Spleen (tissue), 7 donors: ENCODE data around the gene IKZF3.

Experiments
- CTCF ChIP-seq, 11 experiments: fragments of 200-600 bp in 7 of 11; fragments of 450-650 bp in 4 of 11; sonication (generic) in 4 of 11; IDR thresholded peaks in 8 of 11; conservative IDR thresholded peaks in 3 of 11; 1 replicate in 7 of 11; 2 replicates in 4 of 11; pipeline versions ENCODE4 v1.4.0 to v1.8.0; 2016 to 2021; ENCODE audit warnings: antibody characterized with exemption in 11 of 11, inconsistent platforms in 4 of 11, mild to moderate bottlenecking in 1 of 11
- POLR2A ChIP-seq, 3 donors: fragments of 450-650 bp; IDR thresholded peaks; one replicate each; pipeline ENCODE4 v1.5.1; 2017; ENCODE audit warnings: antibody characterized with exemption in 3 of 3, mild to moderate bottlenecking in 1 of 3
- POLR2AphosphoS5 ChIP-seq, 3 donors: sonication (generic); formaldehyde crosslinking; IDR thresholded peaks; one replicate each; pipeline ENCODE4 v1.5.1; 2017; ENCODE audit warnings: antibody characterized with exemption in 3 of 3
- donor health status: DM: no; HTN: no; CAD: no; lungs with moderate emphysema.
- donor health status: DM: no; HTN: no; CAD: no.
- donor health status: DM: no; HTN: no; CAD: no.

- TF ChIP-seq CTCF (IDR thresholded peaks at IDR 0.05 in 8 of 11, conservative IDR thresholded peaks at IDR 0.05 in 3 of 11) (no peak), POLR2A (IDR thresholded peaks at IDR 0.05) (no peak), POLR2AphosphoS5 (IDR thresholded peaks at IDR 0.05) (no peak)
Measured at GRCh38 chr17:39719563-39720355, 144.4 kb downstream of the IKZF3 start.
